C4-2B (cell line): ENCODE measurements around the gene DST.

ENCODE experiments used
- ZFX ChIP-seq: fragments of 450-650 bp; IDR thresholded peaks from 2 replicates; pipeline ENCODE4 v1.6.1; 2017
- TF ChIP-seq, protein P1 (sequence below): fragments of 450-650 bp; conservative IDR thresholded peaks from 2 replicates; pipeline ENCODE4 v1.5.1; 2017; ENCODE audit warnings: mild to moderate bottlenecking

DNA sequence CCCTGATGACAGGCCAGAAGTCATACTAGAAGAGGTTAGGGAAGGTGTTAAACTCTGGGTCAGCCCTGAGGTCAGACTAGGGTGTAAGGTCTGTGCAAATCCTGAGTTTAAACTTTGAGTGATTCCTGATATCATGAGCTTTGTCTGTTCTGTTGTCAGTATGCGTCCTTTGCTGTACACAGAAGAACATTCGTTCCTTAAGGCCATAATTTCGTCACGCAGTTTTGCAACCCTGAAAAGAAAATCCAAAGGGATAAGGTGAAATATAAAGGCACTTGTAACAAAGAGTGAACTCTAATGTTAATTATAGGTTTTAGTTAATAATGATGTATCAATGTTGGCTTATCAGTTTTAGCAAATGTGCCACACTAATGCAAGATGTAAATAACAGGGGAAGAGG is 2.3 kb downstream of the DST start:
- TF ChIP-seq, protein P1, sequence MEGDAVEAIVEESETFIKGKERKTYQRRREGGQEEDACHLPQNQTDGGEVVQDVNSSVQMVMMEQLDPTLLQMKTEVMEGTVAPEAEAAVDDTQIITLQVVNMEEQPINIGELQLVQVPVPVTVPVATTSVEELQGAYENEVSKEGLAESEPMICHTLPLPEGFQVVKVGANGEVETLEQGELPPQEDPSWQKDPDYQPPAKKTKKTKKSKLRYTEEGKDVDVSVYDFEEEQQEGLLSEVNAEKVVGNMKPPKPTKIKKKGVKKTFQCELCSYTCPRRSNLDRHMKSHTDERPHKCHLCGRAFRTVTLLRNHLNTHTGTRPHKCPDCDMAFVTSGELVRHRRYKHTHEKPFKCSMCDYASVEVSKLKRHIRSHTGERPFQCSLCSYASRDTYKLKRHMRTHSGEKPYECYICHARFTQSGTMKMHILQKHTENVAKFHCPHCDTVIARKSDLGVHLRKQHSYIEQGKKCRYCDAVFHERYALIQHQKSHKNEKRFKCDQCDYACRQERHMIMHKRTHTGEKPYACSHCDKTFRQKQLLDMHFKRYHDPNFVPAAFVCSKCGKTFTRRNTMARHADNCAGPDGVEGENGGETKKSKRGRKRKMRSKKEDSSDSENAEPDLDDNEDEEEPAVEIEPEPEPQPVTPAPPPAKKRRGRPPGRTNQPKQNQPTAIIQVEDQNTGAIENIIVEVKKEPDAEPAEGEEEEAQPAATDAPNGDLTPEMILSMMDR = no peak
- no peak for TF ChIP-seq ZFX
